Ramos (cell line): ENCODE measurements around the gene ADAMTS20.

ENCODE experiments used
- in situ Hi-C: fragments of 300-500 bp; cut with MboI; formaldehyde crosslinking; loops from one replicate; pipeline ENCODE4 v1.14.3; 2022; ENCODE audit warnings: low sequenced_read_pairs; ENCODE audit not compliant: unreplicated experiment

Gene ADAMTS20

DNA sequence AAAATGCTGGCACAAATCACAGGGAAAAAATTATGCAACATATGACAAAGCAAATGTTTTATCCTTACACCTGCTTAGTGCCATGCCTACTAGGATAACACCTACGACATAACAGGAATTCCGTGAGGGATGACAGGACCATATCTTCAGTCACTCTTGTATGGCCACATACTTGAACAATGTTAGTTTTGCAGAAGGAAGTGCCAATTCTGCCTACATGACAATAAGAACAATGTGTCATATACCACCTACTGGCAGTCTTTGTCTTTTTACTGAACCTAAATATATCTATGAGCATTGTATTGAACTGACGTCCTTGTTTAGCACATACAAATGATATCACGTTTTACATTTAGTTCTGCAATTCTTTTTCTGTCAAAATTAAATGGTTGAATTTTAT lies 234.0 kb downstream of the ADAMTS20 start:
- in situ Hi-C loops: no loop called here

- in situ Hi-C loops: no loop called here
Observed at GRCh38 chr12:43317156-43317555, 234.8 kb downstream of the ADAMTS20 start.

DNA sequence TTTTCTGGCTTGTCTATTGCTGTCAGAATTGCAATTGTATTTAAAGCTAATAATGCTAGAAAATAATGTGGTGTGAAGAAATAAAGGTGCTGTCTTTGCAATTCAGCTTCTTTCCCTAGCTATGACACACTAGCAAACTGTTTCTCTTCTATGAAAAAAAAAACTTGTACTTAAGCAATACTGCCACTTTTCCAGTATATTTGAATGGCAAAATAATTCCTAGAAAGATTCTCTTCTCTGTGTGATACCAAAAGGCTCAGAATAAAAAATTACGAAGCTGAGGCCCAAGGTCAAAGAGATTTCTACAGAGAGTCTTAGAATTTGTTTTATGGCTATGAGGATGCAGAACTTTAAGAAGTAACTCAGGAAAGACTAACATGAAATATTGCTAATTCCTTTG lies 235.5 kb downstream of the ADAMTS20 start:
- in situ Hi-C loops: no loop called here

- in situ Hi-C loops: no loop called here
Observed at GRCh38 chr12:43315961-43316360, 236.0 kb downstream of the ADAMTS20 start.

DNA sequence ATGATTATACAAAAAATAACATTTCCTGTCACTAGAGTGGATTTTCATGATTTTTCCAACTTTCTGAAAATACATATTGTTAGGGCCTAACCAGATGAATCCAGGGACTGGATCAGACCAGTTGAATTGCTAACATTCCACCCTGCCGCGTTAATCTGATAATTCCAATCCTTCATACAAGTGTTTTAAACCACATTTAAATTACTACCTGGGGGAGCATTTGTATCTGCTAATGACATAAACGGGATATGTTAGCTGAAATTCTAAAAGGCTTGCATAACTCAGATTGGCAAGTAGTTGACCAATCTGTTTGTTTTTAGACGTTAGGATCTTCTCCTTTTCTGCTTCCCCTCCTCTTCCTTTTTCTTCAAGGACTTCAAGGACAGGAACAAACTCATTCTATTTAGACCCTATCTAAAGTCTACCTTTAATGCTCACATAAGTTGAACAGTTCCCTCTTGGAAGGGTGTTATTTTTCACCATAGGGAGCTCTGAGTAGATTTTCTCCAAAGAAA lies 239.0 kb downstream of the ADAMTS20 start:
- in situ Hi-C loops: no loop called here

DNA sequence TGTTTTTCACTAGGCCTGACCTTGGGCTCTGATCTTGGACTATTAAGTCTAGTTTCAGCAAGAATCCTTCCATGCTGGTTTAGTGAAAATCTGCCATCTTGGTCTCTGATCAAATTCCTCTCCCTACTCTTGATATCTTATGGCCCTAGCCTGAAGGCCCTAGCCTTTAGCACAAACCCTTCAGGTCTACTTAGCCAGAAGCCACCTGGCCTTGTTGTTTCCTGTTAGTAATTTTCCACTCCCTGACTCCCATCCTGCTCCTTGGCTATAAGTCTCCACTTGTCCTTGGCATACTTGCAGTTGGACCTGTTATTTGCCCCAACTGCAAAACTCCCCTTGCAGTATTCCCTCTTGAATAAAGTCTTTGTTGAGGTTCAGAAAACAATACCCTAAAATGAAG lies 241.4 kb downstream of the ADAMTS20 start:
- in situ Hi-C loops: no loop called here

DNA sequence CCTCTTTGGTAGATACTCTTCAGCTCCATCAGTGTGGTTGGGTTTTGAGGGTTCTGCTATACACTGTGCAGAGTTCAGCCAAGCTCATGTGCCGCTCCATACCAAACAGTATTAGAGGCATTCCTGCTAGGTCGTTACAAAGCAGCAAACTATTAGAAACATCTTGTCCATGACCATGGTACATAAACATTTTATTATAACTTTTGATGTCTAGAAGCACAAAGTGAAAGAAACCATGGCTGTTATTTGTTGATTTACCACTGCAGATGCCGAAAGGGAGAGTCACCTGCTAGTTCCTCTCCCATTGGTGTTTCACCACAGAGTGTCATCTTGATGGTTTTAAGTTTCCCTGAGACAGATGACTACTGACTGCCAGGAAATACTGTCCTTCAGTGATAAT lies 242.0 kb downstream of the ADAMTS20 start:
- in situ Hi-C loops: no loop called here

DNA sequence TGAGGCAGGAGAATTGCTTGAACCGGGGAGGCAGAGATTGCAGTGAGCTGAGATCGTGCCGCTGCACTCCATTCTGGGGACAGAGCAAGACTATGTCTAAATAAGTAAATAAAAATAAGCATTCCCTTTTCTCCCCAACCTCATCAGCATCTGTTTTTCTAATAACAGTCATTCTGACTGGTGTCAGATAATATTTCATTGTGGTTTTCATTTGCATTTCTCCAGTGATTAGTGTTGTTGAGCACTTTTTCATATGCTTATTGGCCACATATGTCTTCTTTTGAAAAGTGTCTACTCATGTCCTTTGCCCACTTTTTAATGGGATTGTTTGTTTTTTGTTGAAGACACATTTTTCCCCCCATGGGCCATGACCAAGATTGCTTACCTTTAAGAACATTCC lies 243.2 kb downstream of the ADAMTS20 start:
- in situ Hi-C loops: no loop called here

- in situ Hi-C loops: no loop called here
Observed at GRCh38 chr12:43307126-43307525, 244.9 kb downstream of the ADAMTS20 start.

GRCh38 chr12:43306066-43306465 lies 245.9 kb downstream of the ADAMTS20 start:
- in situ Hi-C loops: no loop called here

GRCh38 chr12:43305065-43305464 lies 246.9 kb downstream of the ADAMTS20 start:
- in situ Hi-C loops: no loop called here
